ENCODE data around the gene CYB561A3. TPM values are rescaled to one million over a fixed set of nuclear protein-coding genes. Genes with fewer than 3 reads are reported as not detected.
A peak's percentile ranks its signal among the peaks of the same experiment; 100 is the strongest.

The CYB561A3 gene
- total RNA-seq, 1 donor from 2014 or later, result 9.9 TPM

- no peaks in the 10 kb centered on the region for H3K9me3 ChIP-seq (ENCODE audit: control insufficient read depth in 3 of 3, low read length in 3 of 3)
- H3K4me3 ChIP-seq (ENCODE audit: low read length in 3 of 3), result no peak overlapping the region
- H3K27me3 ChIP-seq (ENCODE audit: control insufficient read depth in 3 of 3, insufficient read depth in 3 of 3, low read length in 3 of 3), result no peaks in the 10 kb centered on the region
- H3K4me1 ChIP-seq (ENCODE audit: control insufficient read depth in 3 of 3, insufficient read depth in 3 of 3, low read length in 3 of 3), result peaks cover 47 to 67% (median 58%) of the 10 kb centered on the region in 3 donors
- no peak overlapping the region for H3K9ac ChIP-seq (ENCODE audit: low read depth in 1 of 3, low read length in 3 of 3)
- H3K36me3 ChIP-seq (ENCODE audit: control insufficient read depth in 3 of 3, insufficient read depth in 3 of 3, low read length in 3 of 3), result peaks cover 3 to 27% (median 26%) of the 10 kb centered on the region in 3 donors
- H3K27ac ChIP-seq (ENCODE audit: low read depth, low read length), result no peak overlapping the region
Measured at GRCh38 chr11:61329871-61330270, 31.8 kb downstream of the CYB561A3 start.

DNA sequence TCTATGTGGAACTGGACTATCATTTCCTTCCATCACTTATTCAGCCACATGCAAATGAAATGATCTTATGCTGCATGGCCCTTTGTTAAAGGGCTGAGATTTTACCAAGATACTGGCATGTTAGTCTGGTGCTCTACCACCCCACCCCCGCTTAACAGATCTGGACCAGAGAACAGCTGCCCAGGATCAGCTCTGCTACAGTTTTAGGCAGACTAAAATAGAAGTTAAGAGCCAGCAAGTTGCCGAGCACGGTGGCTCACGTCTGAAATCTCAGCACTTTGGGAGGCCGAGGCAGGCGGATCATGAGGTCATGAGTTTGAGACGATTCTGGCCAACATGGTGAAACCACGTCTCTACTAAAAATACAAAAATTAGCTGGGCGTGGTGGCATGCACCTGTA lies 33.3 kb downstream of the CYB561A3 start:
- no peaks in the 10 kb centered on the region for H3K27me3 ChIP-seq (ENCODE audit: control insufficient read depth in 3 of 3, insufficient read depth in 3 of 3, low read length in 3 of 3)
- H3K4me1 ChIP-seq (ENCODE audit: control insufficient read depth in 3 of 3, insufficient read depth in 3 of 3, low read length in 3 of 3), result peaks cover 37 to 52% (median 43%) of the 10 kb centered on the region in 3 donors
- peak overlapping the region; percentile 1 for H3K27ac ChIP-seq (ENCODE audit: low read depth, low read length)
- H3K36me3 ChIP-seq (ENCODE audit: control insufficient read depth in 3 of 3, insufficient read depth in 3 of 3, low read length in 3 of 3), result peaks cover 13 to 35% (median 34%) of the 10 kb centered on the region in 3 donors
- H3K9ac ChIP-seq (ENCODE audit: low read depth in 1 of 3, low read length in 3 of 3), result no peak overlapping the region
- no peak overlapping the region for H3K4me3 ChIP-seq (ENCODE audit: low read length in 3 of 3)
- H3K9me3 ChIP-seq (ENCODE audit: control insufficient read depth in 3 of 3, low read length in 3 of 3), result no peaks in the 10 kb centered on the region

DNA sequence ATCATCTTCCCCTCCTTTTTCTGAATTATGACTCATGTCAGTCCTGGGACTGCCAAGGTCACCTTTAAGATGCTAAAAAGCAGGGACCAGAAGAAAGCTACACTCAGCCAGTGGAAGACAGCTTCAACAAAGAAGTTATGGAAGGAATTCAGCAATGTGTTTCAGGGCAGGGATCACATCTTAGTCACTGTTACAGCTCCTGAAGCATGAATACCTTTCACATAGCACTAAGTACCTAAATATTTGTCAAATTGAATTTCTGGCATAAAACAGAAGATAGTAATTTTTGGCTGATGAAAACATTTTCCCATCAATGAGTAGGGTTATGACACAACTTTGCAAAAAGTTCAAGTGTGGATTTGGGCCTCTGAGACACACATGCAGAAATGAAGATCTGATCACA lies 34.0 kb downstream of the CYB561A3 start:
- H3K9ac ChIP-seq (ENCODE audit: low read depth in 1 of 3, low read length in 3 of 3), result no peak overlapping the region
- H3K9me3 ChIP-seq (ENCODE audit: control insufficient read depth in 3 of 3, low read length in 3 of 3), result no peaks in the 10 kb centered on the region
- no peaks in the 10 kb centered on the region for H3K27me3 ChIP-seq (ENCODE audit: control insufficient read depth in 3 of 3, insufficient read depth in 3 of 3, low read length in 3 of 3)
- H3K4me3 ChIP-seq (ENCODE audit: low read length in 3 of 3), result no peak overlapping the region
- H3K4me1 ChIP-seq (ENCODE audit: control insufficient read depth in 3 of 3, insufficient read depth in 3 of 3, low read length in 3 of 3), result peaks cover 36 to 49% (median 42%) of the 10 kb centered on the region in 3 donors
- H3K36me3 ChIP-seq (ENCODE audit: control insufficient read depth in 3 of 3, insufficient read depth in 3 of 3, low read length in 3 of 3), result peaks cover 19 to 42% (median 41%) of the 10 kb centered on the region in 3 donors
- peak overlapping the region; percentile 1 for H3K27ac ChIP-seq (ENCODE audit: low read depth, low read length)

GRCh38 chr11:61325649-61326414 lies 35.9 kb downstream of the CYB561A3 start:
- Histone ChIP-seq H3K9ac (ENCODE audit: low read depth in 1 of 3, low read length in 3 of 3) (peak overlapping the region in 1 of 3 donors; percentile 20), H3K4me1 (ENCODE audit: control insufficient read depth in 3 of 3, insufficient read depth in 3 of 3, low read length in 3 of 3) (peaks cover 23 to 32% (median 28%) of the 10 kb centered on the region in 3 donors), H3K4me3 (ENCODE audit: low read length in 3 of 3) (no peak overlapping the region), H3K9me3 (ENCODE audit: control insufficient read depth in 3 of 3, low read length in 3 of 3) (no peaks in the 10 kb centered on the region), H3K27me3 (ENCODE audit: control insufficient read depth in 3 of 3, insufficient read depth in 3 of 3, low read length in 3 of 3) (no peaks in the 10 kb centered on the region), H3K27ac (ENCODE audit: low read depth, low read length) (no peak overlapping the region), H3K36me3 (ENCODE audit: control insufficient read depth in 3 of 3, insufficient read depth in 3 of 3, low read length in 3 of 3) (peaks cover 32 to 59% (median 56%) of the 10 kb centered on the region in 3 donors)

- Histone ChIP-seq H3K4me1 (ENCODE audit: control insufficient read depth in 3 of 3, insufficient read depth in 3 of 3, low read length in 3 of 3) (no peaks in the 10 kb centered on the region), H3K27ac (ENCODE audit: low read depth, low read length) (no peak overlapping the region), H3K36me3 (ENCODE audit: control insufficient read depth in 3 of 3, insufficient read depth in 3 of 3, low read length in 3 of 3) (peaks cover 54 to 84% (median 80%) of the 10 kb centered on the region in 3 donors), H3K4me3 (ENCODE audit: low read length in 3 of 3) (no peak overlapping the region), H3K27me3 (ENCODE audit: control insufficient read depth in 3 of 3, insufficient read depth in 3 of 3, low read length in 3 of 3) (no peaks in the 10 kb centered on the region), H3K9ac (ENCODE audit: low read depth in 1 of 3, low read length in 3 of 3) (no peak overlapping the region), H3K9me3 (ENCODE audit: control insufficient read depth in 3 of 3, low read length in 3 of 3) (no peaks in the 10 kb centered on the region)
Measured at GRCh38 chr11:61315260-61315659, 46.4 kb downstream of the CYB561A3 start.

GRCh38 chr11:61310749-61311148 lies 50.9 kb downstream of the CYB561A3 start:
- Histone ChIP-seq H3K27ac (ENCODE audit: low read depth, low read length) (no peak overlapping the region), H3K27me3 (ENCODE audit: control insufficient read depth in 3 of 3, insufficient read depth in 3 of 3, low read length in 3 of 3) (no peaks in the 10 kb centered on the region), H3K36me3 (ENCODE audit: control insufficient read depth in 3 of 3, insufficient read depth in 3 of 3, low read length in 3 of 3) (peaks cover 69 to 96% (median 90%) of the 10 kb centered on the region in 3 donors), H3K9me3 (ENCODE audit: control insufficient read depth in 3 of 3, low read length in 3 of 3) (no peaks in the 10 kb centered on the region), H3K4me1 (ENCODE audit: control insufficient read depth in 3 of 3, insufficient read depth in 3 of 3, low read length in 3 of 3) (no peaks in the 10 kb centered on the region), H3K4me3 (ENCODE audit: low read length in 3 of 3) (no peak overlapping the region), H3K9ac (ENCODE audit: low read depth in 1 of 3, low read length in 3 of 3) (no peak overlapping the region)

GRCh38 chr11:61309739-61310138 lies 51.9 kb downstream of the CYB561A3 start:
- Histone ChIP-seq H3K4me1 (ENCODE audit: control insufficient read depth in 3 of 3, insufficient read depth in 3 of 3, low read length in 3 of 3) (no peaks in the 10 kb centered on the region), H3K9ac (ENCODE audit: low read depth in 1 of 3, low read length in 3 of 3) (no peak overlapping the region), H3K36me3 (ENCODE audit: control insufficient read depth in 3 of 3, insufficient read depth in 3 of 3, low read length in 3 of 3) (peaks cover 74 to 95% (median 85%) of the 10 kb centered on the region in 3 donors), H3K9me3 (ENCODE audit: control insufficient read depth in 3 of 3, low read length in 3 of 3) (no peaks in the 10 kb centered on the region), H3K27ac (ENCODE audit: low read depth, low read length) (no peak overlapping the region), H3K27me3 (ENCODE audit: control insufficient read depth in 3 of 3, insufficient read depth in 3 of 3, low read length in 3 of 3) (no peaks in the 10 kb centered on the region), H3K4me3 (ENCODE audit: low read length in 3 of 3) (no peak overlapping the region)

- H3K27ac ChIP-seq (ENCODE audit: low read depth, low read length), result no peak overlapping the region
- no peak overlapping the region for H3K9ac ChIP-seq (ENCODE audit: low read depth in 1 of 3, low read length in 3 of 3)
- H3K9me3 ChIP-seq (ENCODE audit: control insufficient read depth in 3 of 3, low read length in 3 of 3), result no peaks in the 10 kb centered on the region
- peaks cover 73 to 91% (median 81%) of the 10 kb centered on the region in 3 donors for H3K36me3 ChIP-seq (ENCODE audit: control insufficient read depth in 3 of 3, insufficient read depth in 3 of 3, low read length in 3 of 3)
- H3K4me3 ChIP-seq (ENCODE audit: low read length in 3 of 3), result no peak overlapping the region
- H3K27me3 ChIP-seq (ENCODE audit: control insufficient read depth in 3 of 3, insufficient read depth in 3 of 3, low read length in 3 of 3), result no peaks in the 10 kb centered on the region
- H3K4me1 ChIP-seq (ENCODE audit: control insufficient read depth in 3 of 3, insufficient read depth in 3 of 3, low read length in 3 of 3), result no peaks in the 10 kb centered on the region
Measured at GRCh38 chr11:61309141-61309540, 52.5 kb downstream of the CYB561A3 start.

GRCh38 chr11:61307354-61307753 lies 54.3 kb downstream of the CYB561A3 start:
- Histone ChIP-seq H3K9me3 (ENCODE audit: control insufficient read depth in 3 of 3, low read length in 3 of 3) (no peaks in the 10 kb centered on the region), H3K36me3 (ENCODE audit: control insufficient read depth in 3 of 3, insufficient read depth in 3 of 3, low read length in 3 of 3) (peaks cover 74 to 90% (median 78%) of the 10 kb centered on the region in 3 donors), H3K4me1 (ENCODE audit: control insufficient read depth in 3 of 3, insufficient read depth in 3 of 3, low read length in 3 of 3) (no peaks in the 10 kb centered on the region), H3K27ac (ENCODE audit: low read depth, low read length) (no peak overlapping the region), H3K4me3 (ENCODE audit: low read length in 3 of 3) (no peak overlapping the region), H3K9ac (ENCODE audit: low read depth in 1 of 3, low read length in 3 of 3) (no peak overlapping the region), H3K27me3 (ENCODE audit: control insufficient read depth in 3 of 3, insufficient read depth in 3 of 3, low read length in 3 of 3) (no peaks in the 10 kb centered on the region)

DNA sequence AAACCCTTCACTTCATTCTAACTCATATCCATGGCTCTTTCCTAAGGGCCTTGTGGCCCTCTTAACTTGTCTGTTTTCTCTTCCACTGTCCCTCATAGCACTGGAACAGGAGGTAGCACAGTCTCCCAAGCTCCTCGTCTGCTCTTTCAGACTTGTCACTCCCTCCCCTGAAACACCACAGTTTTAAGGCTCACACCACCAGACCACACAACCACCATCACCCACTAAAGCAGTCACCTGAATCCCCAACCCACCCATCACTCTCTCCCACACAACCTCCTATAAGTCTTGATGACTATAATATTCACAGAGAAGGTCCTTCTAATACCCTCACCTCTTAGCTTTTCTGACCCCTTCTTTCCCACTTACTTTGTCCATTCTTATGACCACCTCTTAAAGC lies 55.5 kb downstream of the CYB561A3 start:
- no peaks in the 10 kb centered on the region for H3K4me1 ChIP-seq (ENCODE audit: control insufficient read depth in 3 of 3, insufficient read depth in 3 of 3, low read length in 3 of 3)
- H3K36me3 ChIP-seq (ENCODE audit: control insufficient read depth in 3 of 3, insufficient read depth in 3 of 3, low read length in 3 of 3), result peaks cover 74 to 91% (median 77%) of the 10 kb centered on the region in 3 donors
- H3K9me3 ChIP-seq (ENCODE audit: control insufficient read depth in 3 of 3, low read length in 3 of 3), result no peaks in the 10 kb centered on the region
- H3K4me3 ChIP-seq (ENCODE audit: low read length in 3 of 3), result no peak overlapping the region
- H3K27me3 ChIP-seq (ENCODE audit: control insufficient read depth in 3 of 3, insufficient read depth in 3 of 3, low read length in 3 of 3), result no peaks in the 10 kb centered on the region
- H3K27ac ChIP-seq (ENCODE audit: low read depth, low read length), result no peak overlapping the region
- no peak overlapping the region for H3K9ac ChIP-seq (ENCODE audit: low read depth in 1 of 3, low read length in 3 of 3)

Measured in skeletal muscle tissue (tissue), 4 donors.